B cell (primary cell): ENCODE data around the gene NVL. TPM values are rescaled to one million over a fixed set of nuclear protein-coding genes. Genes with fewer than 3 reads are reported as not detected.

ENCODE experiments used
- ATAC-seq: fragments of 200-7000 bp; cut with Tn5 transposase; one replicate; pipeline ENCODE4 v1.10.0; 2021; ENCODE audit warnings: low read depth, mild to moderate bottlenecking, moderate number of reproducible peaks, moderate library complexity
- CTCF ChIA-PET: fragments of 350-600 bp; sonication (Branson Sonifier 250); formaldehyde crosslinking; loops from one replicate; lab custom pipeline; 2021; ENCODE audit warnings: antibody characterized with exemption, inconsistent platforms; lab: Charles Lee
- POLR2A ChIA-PET: fragments of 350-600 bp; sonication (Branson Sonifier 250); formaldehyde crosslinking; loops from one replicate; lab custom pipeline; 2021; ENCODE audit warnings: antibody characterized with exemption; lab: Charles Lee
- DNase-seq: peaks from one replicate; pipeline ENCODE4 v3.0.0; 2013
- H2AFZ ChIP-seq: 2 replicates; pipeline ENCODE4 v1.6.1; 2012; ENCODE audit warnings: mild to moderate bottlenecking, low read depth, low read length; ENCODE audit not compliant: insufficient read depth, poor library complexity, severe bottlenecking
- H3K27ac ChIP-seq, 2 donors: 1 replicate in 1 of 2; 2 replicates in 1 of 2; pipeline ENCODE4 v1.5.1; 2012 to 2013; ENCODE audit warnings: low read length in 2 of 2, mild to moderate bottlenecking in 2 of 2, moderate library complexity in 1 of 2
- H3K27me3 ChIP-seq, 4 experiments: fragments of 200-600 bp in 1 of 4; sonication (generic) in 1 of 4; replicated peaks in 1 of 4; 1 replicate in 2 of 4; 2 replicates in 2 of 4; pipeline versions ENCODE4 v1.6.1 to v1.7.0; 2013 to 2016; ENCODE audit warnings: low read length in 3 of 4, mild to moderate bottlenecking in 2 of 4, mixed read lengths in 1 of 4, moderate library complexity in 1 of 4; ENCODE audit not compliant: insufficient read depth in 4 of 4, control insufficient read depth in 3 of 4; ENCODE audit errors: control extremely low read depth in 1 of 4
- H3K36me3 ChIP-seq, 2 experiments: replicated peaks in 1 of 2; 1 replicate in 1 of 2; 2 replicates in 1 of 2; pipeline versions ENCODE4 v1.6.1 to v1.7.1; 2013; ENCODE audit warnings: low read length in 1 of 2; ENCODE audit not compliant: insufficient read depth in 2 of 2, control insufficient read depth in 1 of 2; ENCODE audit errors: control extremely low read depth in 1 of 2, extremely low read depth in 1 of 2
- H3K4me1 ChIP-seq, 2 donors: fragments of 200-600 bp in 1 of 2; sonication (generic) in 1 of 2; 1 replicate in 1 of 2; 2 replicates in 1 of 2; pipeline versions ENCODE4 v1.5.1 to v1.6.1; 2013 to 2017; ENCODE audit warnings: low read length in 2 of 2; ENCODE audit not compliant: control insufficient read depth in 2 of 2, insufficient read depth in 2 of 2
- H3K4me2 ChIP-seq: replicated peaks from 2 replicates; pipeline ENCODE3; 2012; ENCODE audit warnings: mild to moderate bottlenecking, low read depth, low read length; ENCODE audit not compliant: poor library complexity, severe bottlenecking
- H3K4me3 ChIP-seq, 5 experiments: fragments of 200-600 bp in 1 of 5; sonication (generic) in 1 of 5; 1 replicate in 3 of 5; 2 replicates in 2 of 5; pipeline versions ENCODE4 v1.5.1 to v1.7.0; 2011 to 2016; ENCODE audit warnings: low read length in 4 of 5, mild to moderate bottlenecking in 4 of 5, low read depth in 2 of 5, control low read depth in 1 of 5, moderate library complexity in 1 of 5; ENCODE audit not compliant: insufficient read depth in 1 of 5; ENCODE audit errors: control extremely low read depth in 1 of 5, extremely low read depth in 1 of 5
- H3K79me2 ChIP-seq: fragments of 200-600 bp; sonication (generic); one replicate; pipeline ENCODE4 v1.6.0; 2016; ENCODE audit warnings: low read length; ENCODE audit not compliant: control insufficient read depth, insufficient read depth
- H3K9ac ChIP-seq: fragments of 200-600 bp; sonication (generic); 2 replicates; pipeline ENCODE4 v1.6.1; 2017; ENCODE audit warnings: mild to moderate bottlenecking, low read length, moderate library complexity
- H3K9me3 ChIP-seq, 3 donors: one replicate each; pipeline versions ENCODE4 v1.6.1 to v1.7.1; 2013; ENCODE audit warnings: low read length in 2 of 3; ENCODE audit not compliant: control insufficient read depth in 2 of 3, insufficient read depth in 1 of 3; ENCODE audit errors: control extremely low read depth in 1 of 3
- H4K20me1 ChIP-seq: 2 replicates; pipeline ENCODE4 v1.6.0; 2012; ENCODE audit warnings: mild to moderate bottlenecking, low read length; ENCODE audit not compliant: insufficient read depth, control insufficient read depth, poor library complexity, severe bottlenecking
- H3K27ac Mint-ChIP-seq: one replicate; pipeline ENCODE4 v1.8.0; 2021; ENCODE audit warnings: mixed read lengths
- H3K27me3 Mint-ChIP-seq: one replicate; pipeline ENCODE4 v1.8.0; 2021; ENCODE audit warnings: mixed read lengths
- H3K4me1 Mint-ChIP-seq: one replicate; pipeline ENCODE4 v1.8.0; 2021; ENCODE audit warnings: mixed read lengths
- H3K4me3 Mint-ChIP-seq: one replicate; pipeline ENCODE4 v1.8.0; 2021; ENCODE audit warnings: mixed read lengths
- H3K9me3 Mint-ChIP-seq: one replicate; pipeline ENCODE4 v1.8.0; 2022; ENCODE audit warnings: mixed read lengths; ENCODE audit not compliant: insufficient read depth
- EZH2 ChIP-seq: IDR thresholded peaks from 2 replicates; pipeline ENCODE4 v1.6.1; 2012; ENCODE audit warnings: borderline replicate concordance, low read depth, mild to moderate bottlenecking, moderate library complexity, low read length; ENCODE audit not compliant: insufficient read depth, poor library complexity, severe bottlenecking
- WGBS: methylation state at CpG from one replicate; pipeline ENCODE4 v1.1.5; 2013; ENCODE audit warnings: missing lambda C conversion rate; ENCODE audit not compliant: insufficient coverage; 5-methylcytosine and 5-hydroxymethylcytosine counted together
- intact Hi-C: fragments of 100-400 bp; cut with micrococcal nuclease; formaldehyde crosslinking; loops from one replicate; pipeline ENCODE4 v1.10.0; 2022
- polyA plus RNA-seq: library from polyadenylated mRNA; depleted of rRNA; stranded (reverse); fragments of >200 nt; gene quantifications from 2 replicates; pipeline ENCODE4 v1.2.3, GENCODE V29; 2012
- total RNA-seq, 2 donors: library from RNA; stranded (reverse); fragments of 120-200 nt in 1 of 2; gene quantifications; 1 replicate in 1 of 2; 2 replicates in 1 of 2; pipeline versions ENCODE4 v1.2.3 to v1.2.4, GENCODE V29; 2013 to 2022
- TF ChIP-seq, protein P1 (sequence below): fragments of 200-600 bp; IDR thresholded peaks from one replicate; pipeline ENCODE4 v1.8.0; 2022; ENCODE audit warnings: antibody characterized with exemption, mild to moderate bottlenecking

The NVL gene
- total and polyA plus RNA-seq, 2 donors (not counting 1 experiment from before 2014, with no cell fraction given), result 28.1 to 45.5 TPM

DNA sequence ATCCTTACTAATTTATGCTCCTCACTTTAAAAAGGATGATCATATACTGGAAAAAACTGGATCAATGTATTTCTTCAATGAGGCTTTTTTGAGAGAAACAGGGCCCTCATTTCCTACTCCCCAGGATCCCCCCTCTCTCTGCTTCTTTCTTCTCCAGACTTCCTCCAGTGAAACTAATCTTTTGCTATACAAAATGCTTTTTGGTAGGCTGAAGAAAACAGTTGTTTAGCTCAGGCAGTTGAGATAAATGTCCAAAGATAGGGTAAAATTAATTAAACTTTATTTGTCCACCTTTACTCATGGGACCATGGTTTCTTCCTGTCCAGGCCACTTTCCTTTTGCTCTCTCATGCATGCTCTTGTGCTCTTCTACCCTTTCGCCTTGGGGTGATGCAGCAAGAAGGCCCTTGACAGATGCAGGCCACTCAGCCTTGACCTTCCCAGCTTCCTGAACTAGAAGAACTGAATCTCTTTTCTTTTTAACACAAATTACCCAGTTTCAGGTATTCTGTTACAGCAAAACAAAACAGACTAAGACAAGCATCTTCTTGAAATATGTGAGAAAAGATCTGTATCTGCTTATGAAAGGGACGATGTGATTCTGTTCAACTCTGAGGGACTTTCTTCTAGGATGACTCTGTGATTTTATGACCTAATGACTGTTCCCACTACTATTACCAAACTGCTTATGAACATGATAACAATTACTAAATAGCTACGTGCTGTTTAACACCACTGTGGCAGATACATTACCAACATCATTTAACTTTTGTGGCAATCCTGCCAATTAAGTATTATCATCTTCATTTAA lies 63.7 kb downstream of the NVL start:
- intact Hi-C loops, result no loop called here
- no peak for ATAC-seq
- DNase-seq, result no peak
- H3K9me3 Mint-ChIP-seq, result no peaks in the 10 kb centered on the region
- Histone ChIP-seq H3K4me3 (no peak overlapping the region), H3K9ac (peak overlapping the region; percentile 19), H3K27ac (peak overlapping the region in 1 of 2 donors; percentile 62), H4K20me1 (no peaks in the 10 kb centered on the region), H3K79me2 (no peaks in the 10 kb centered on the region), H3K4me1 (peaks cover 8 to 10% of the 10 kb centered on the region in 2 donors), H2AFZ (no peak overlapping the region), H3K9me3 (no peaks in the 10 kb centered on the region), H3K4me2 (no peak overlapping the region), H3K27me3 (no peaks in the 10 kb centered on the region), H3K36me3 (peaks cover 0 to 14% of the 10 kb centered on the region in 2 experiments)
- CTCF ChIA-PET, result no interaction called here
- POLR2A ChIA-PET, result no interaction called here
- H3K27me3 Mint-ChIP-seq, result no peaks in the 10 kb centered on the region
- H3K4me1 Mint-ChIP-seq, result peaks cover 13% of the 10 kb centered on the region
- no peak for TF ChIP-seq EZH2
- TF ChIP-seq, protein P1, sequence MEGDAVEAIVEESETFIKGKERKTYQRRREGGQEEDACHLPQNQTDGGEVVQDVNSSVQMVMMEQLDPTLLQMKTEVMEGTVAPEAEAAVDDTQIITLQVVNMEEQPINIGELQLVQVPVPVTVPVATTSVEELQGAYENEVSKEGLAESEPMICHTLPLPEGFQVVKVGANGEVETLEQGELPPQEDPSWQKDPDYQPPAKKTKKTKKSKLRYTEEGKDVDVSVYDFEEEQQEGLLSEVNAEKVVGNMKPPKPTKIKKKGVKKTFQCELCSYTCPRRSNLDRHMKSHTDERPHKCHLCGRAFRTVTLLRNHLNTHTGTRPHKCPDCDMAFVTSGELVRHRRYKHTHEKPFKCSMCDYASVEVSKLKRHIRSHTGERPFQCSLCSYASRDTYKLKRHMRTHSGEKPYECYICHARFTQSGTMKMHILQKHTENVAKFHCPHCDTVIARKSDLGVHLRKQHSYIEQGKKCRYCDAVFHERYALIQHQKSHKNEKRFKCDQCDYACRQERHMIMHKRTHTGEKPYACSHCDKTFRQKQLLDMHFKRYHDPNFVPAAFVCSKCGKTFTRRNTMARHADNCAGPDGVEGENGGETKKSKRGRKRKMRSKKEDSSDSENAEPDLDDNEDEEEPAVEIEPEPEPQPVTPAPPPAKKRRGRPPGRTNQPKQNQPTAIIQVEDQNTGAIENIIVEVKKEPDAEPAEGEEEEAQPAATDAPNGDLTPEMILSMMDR, result no peak
- no peak overlapping the region for H3K27ac Mint-ChIP-seq
- WGBS, result 40% methylated on average over 2 of the region's 3 CpGs
- H3K4me3 Mint-ChIP-seq, result no peak overlapping the region

DNA sequence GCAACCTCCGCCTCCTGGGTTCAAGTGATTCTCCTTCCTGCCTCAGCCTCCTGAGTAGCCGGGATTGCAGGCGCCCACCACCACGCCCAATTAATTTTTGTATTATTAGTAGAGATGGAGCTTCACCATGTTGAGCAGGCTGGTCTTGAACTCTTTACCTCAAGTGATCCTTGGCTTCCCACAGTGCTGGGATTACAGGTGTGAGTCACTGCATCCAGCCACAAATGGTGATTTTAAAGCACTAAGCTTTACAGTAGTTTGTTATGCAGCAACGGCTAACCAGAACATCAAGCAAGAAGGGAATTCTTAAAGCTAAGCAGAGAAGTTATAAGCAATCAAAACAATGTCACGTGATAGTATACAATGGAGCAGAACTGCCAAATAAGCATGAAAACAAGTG lies 65.7 kb downstream of the NVL start:
- Histone ChIP-seq H3K27me3 (no peaks in the 10 kb centered on the region), H3K4me1 (peaks cover 8 to 10% of the 10 kb centered on the region in 2 donors), H4K20me1 (no peaks in the 10 kb centered on the region), H3K36me3 (peaks cover 0 to 14% of the 10 kb centered on the region in 2 experiments), H3K9ac (no peak overlapping the region), H2AFZ (no peak overlapping the region), H3K4me3 (no peak overlapping the region), H3K27ac (no peak overlapping the region), H3K9me3 (no peaks in the 10 kb centered on the region), H3K4me2 (no peak overlapping the region), H3K79me2 (no peaks in the 10 kb centered on the region)
- WGBS, result 100% methylated on average over 2 of the region's 6 CpGs
- DNase-seq (no peak), ATAC-seq (no peak)
- ChIA-PET CTCF (no interaction called here), POLR2A (no interaction called here)
- H3K27ac Mint-ChIP-seq, result no peak overlapping the region
- no peaks in the 10 kb centered on the region for H3K27me3 Mint-ChIP-seq
- no peaks in the 10 kb centered on the region for H3K9me3 Mint-ChIP-seq
- H3K4me3 Mint-ChIP-seq, result no peak overlapping the region
- peaks cover 13% of the 10 kb centered on the region for H3K4me1 Mint-ChIP-seq
- TF ChIP-seq, protein P1, result no peak
- no peak for TF ChIP-seq EZH2
- intact Hi-C loops, result no loop called here
